Fibroblast of lung (primary cell): Measurements from ENCODE around the gene MPHOSPH6. TPM values are rescaled to one million over a fixed set of nuclear protein-coding genes. Genes with fewer than 3 reads are reported as not detected.

ENCODE experiments used
- DNase-seq, 2 donors: peaks; one replicate each; pipeline versions ENCODE4 v3.0.0 to v3.0.0-alpha.2; 2010; ENCODE audit warnings: low read depth in 2 of 2
- H2AFZ ChIP-seq: 2 replicates; pipeline ENCODE4 v1.5.1; 2012; ENCODE audit warnings: low read length, control low read depth, inconsistent platforms
- H3K27ac ChIP-seq: 2 replicates; pipeline ENCODE4 v1.5.1; 2011; ENCODE audit warnings: low read length, control low read depth; ENCODE audit not compliant: insufficient read depth
- H3K27me3 ChIP-seq: 2 replicates; pipeline ENCODE4 v1.5.1; 2011; ENCODE audit warnings: mild to moderate bottlenecking, low read length; ENCODE audit not compliant: control insufficient read depth, insufficient read depth
- H3K36me3 ChIP-seq: 2 replicates; pipeline ENCODE4 v1.5.1; 2011; ENCODE audit warnings: low read length; ENCODE audit not compliant: control insufficient read depth, insufficient read depth
- H3K4me1 ChIP-seq: 2 replicates; pipeline ENCODE4 v1.5.1; 2011; ENCODE audit warnings: low read length; ENCODE audit not compliant: control insufficient read depth, insufficient read depth; ENCODE audit errors: extremely low read depth
- H3K4me2 ChIP-seq: 2 replicates; pipeline ENCODE4 v1.5.1; 2011; ENCODE audit warnings: low read length, control low read depth; ENCODE audit not compliant: insufficient read depth; ENCODE audit errors: extremely low read depth
- H3K4me3 ChIP-seq, 4 experiments: fragments of 200-600 bp in 1 of 4; sonication (generic) in 1 of 4; replicated peaks in 1 of 4; 2 replicates each; pipeline ENCODE4 v1.5.1; 2011 to 2016; ENCODE audit warnings: low read length in 4 of 4, low read depth in 3 of 4, mild to moderate bottlenecking in 3 of 4, control low read depth in 2 of 4, inconsistent platforms in 1 of 4, mixed read lengths in 1 of 4; ENCODE audit not compliant: insufficient read depth in 1 of 4; ENCODE audit errors: control extremely low read depth in 1 of 4
- H3K79me2 ChIP-seq: 2 replicates; pipeline ENCODE4 v1.5.1; 2012; ENCODE audit warnings: mild to moderate bottlenecking, low read length, inconsistent platforms; ENCODE audit not compliant: control insufficient read depth, insufficient read depth
- H3K9ac ChIP-seq: 2 replicates; pipeline ENCODE4 v1.5.1; 2011; ENCODE audit warnings: mild to moderate bottlenecking, low read length, control low read depth; ENCODE audit not compliant: insufficient read depth
- H3K9me3 ChIP-seq: 2 replicates; pipeline ENCODE4 v1.5.1; 2012; ENCODE audit warnings: low read depth, low read length; ENCODE audit not compliant: control insufficient read depth, insufficient read depth
- H4K20me1 ChIP-seq: 2 replicates; pipeline ENCODE4 v1.5.1; 2011; ENCODE audit warnings: low read length; ENCODE audit not compliant: control insufficient read depth, insufficient read depth; ENCODE audit errors: extremely low read depth
- EZH2 ChIP-seq: IDR thresholded peaks from 2 replicates; pipeline ENCODE4 v1.5.1; 2012; ENCODE audit warnings: low read length, control low read depth, mild to moderate bottlenecking; ENCODE audit errors: missing control alignments
- polyA plus RNA-seq, 2 donors: library from polyadenylated mRNA; depleted of rRNA in 1 of 2; stranded (reverse) in 1 of 2; unstranded in 1 of 2; fragments of >200 nt; gene quantifications; 2 replicates each; pipeline ENCODE4 v1.2.1, GENCODE V29; 2011 to 2012; ENCODE audit warnings: missing spikeins in 1 of 2
- total RNA-seq: library from RNA; depleted of rRNA; stranded (reverse); fragments of >200 nt; gene quantifications from 2 replicates; pipeline ENCODE4 v1.2.1, GENCODE V29; 2014
- TF ChIP-seq, protein P1 (sequence below), 2 donors: IDR thresholded peaks in 1 of 2; conservative IDR thresholded peaks in 1 of 2; 1 replicate in 1 of 2; 2 replicates in 1 of 2; pipeline ENCODE4 v1.5.1; 2011 to 2012; ENCODE audit warnings: low read length in 2 of 2, control low read depth in 1 of 2, inconsistent platforms in 1 of 2, low read depth in 1 of 2, mild to moderate bottlenecking in 1 of 2

The MPHOSPH6 gene
- total and polyA plus RNA-seq, 2 donors (not counting 1 experiment from before 2014, with no cell fraction given): 30.4 to 36.5 TPM

DNA sequence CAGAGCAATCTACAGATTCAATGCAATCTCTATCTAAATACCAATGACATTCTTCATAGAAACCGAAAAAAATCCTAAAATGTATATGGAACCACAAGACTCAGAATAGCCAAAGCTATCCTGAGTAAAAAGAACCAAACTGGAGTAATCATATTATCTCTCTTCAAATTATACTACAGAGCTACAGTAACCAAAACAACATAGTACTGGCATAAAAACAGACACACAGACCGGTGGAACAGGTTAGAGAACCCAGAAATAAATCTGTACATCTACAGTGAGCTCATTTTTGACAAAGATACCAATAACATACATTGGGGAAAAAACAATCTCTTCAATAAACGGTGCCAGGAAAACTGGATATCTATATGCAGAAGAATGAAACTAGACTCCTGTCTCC, 45.4 kb downstream of the MPHOSPH6 start:
- Histone ChIP-seq H3K36me3 (no peaks in the 10 kb centered on the region), H3K4me2 (no peak overlapping the region), H3K79me2 (no peaks in the 10 kb centered on the region), H3K4me3 (no peak overlapping the region), H3K4me1 (no peaks in the 10 kb centered on the region), H2AFZ (no peak overlapping the region), H3K9ac (no peak overlapping the region), H3K27ac (no peak overlapping the region), H3K9me3 (no peaks in the 10 kb centered on the region), H3K27me3 (no peaks in the 10 kb centered on the region), H4K20me1 (no peaks in the 10 kb centered on the region)
- no peak for DNase-seq
- TF ChIP-seq, protein P1, sequence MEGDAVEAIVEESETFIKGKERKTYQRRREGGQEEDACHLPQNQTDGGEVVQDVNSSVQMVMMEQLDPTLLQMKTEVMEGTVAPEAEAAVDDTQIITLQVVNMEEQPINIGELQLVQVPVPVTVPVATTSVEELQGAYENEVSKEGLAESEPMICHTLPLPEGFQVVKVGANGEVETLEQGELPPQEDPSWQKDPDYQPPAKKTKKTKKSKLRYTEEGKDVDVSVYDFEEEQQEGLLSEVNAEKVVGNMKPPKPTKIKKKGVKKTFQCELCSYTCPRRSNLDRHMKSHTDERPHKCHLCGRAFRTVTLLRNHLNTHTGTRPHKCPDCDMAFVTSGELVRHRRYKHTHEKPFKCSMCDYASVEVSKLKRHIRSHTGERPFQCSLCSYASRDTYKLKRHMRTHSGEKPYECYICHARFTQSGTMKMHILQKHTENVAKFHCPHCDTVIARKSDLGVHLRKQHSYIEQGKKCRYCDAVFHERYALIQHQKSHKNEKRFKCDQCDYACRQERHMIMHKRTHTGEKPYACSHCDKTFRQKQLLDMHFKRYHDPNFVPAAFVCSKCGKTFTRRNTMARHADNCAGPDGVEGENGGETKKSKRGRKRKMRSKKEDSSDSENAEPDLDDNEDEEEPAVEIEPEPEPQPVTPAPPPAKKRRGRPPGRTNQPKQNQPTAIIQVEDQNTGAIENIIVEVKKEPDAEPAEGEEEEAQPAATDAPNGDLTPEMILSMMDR (conservative IDR thresholded peaks at IDR 0.05 in 1 of 2, IDR thresholded peaks at IDR 0.05 in 1 of 2; ENCODE audit: low read depth in 1 of 2, low read length in 2 of 2): no peak
- no peak for TF ChIP-seq EZH2

GRCh38 chr16:82119405-82119804, 50.6 kb downstream of the MPHOSPH6 start:
- Histone ChIP-seq H3K36me3 (no peaks in the 10 kb centered on the region), H3K79me2 (no peaks in the 10 kb centered on the region), H3K27ac (no peak overlapping the region), H3K4me1 (no peaks in the 10 kb centered on the region), H3K27me3 (no peaks in the 10 kb centered on the region), H3K4me3 (no peak overlapping the region), H4K20me1 (no peaks in the 10 kb centered on the region), H3K4me2 (no peak overlapping the region), H3K9ac (no peak overlapping the region), H2AFZ (no peak overlapping the region), H3K9me3 (no peaks in the 10 kb centered on the region)
- DNase-seq: no peak
- TF ChIP-seq, protein P1 (conservative IDR thresholded peaks at IDR 0.05 in 1 of 2, IDR thresholded peaks at IDR 0.05 in 1 of 2; ENCODE audit: low read depth in 1 of 2, low read length in 2 of 2): no peak
- TF ChIP-seq EZH2: no peak

DNA sequence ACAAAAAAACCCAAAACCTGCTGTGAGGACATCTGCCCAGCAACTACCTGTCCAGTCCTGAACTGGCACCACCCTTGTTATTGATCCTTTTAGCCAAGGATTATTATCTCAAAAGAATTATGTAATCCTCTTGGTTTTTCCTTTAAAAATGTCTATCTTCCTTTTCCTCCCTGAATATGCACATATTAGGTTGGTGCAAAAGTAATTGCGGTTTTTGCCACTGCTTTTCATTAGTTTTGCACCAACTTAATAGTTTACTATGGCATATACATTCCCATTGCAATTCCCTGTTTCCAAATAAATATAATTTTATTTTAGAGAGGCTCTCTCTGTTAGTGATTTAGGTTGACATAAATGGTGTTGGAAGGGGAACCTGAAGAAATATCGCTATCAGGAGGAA, 51.3 kb downstream of the MPHOSPH6 start:
- Histone ChIP-seq H3K4me1 (no peaks in the 10 kb centered on the region), H3K36me3 (no peaks in the 10 kb centered on the region), H2AFZ (no peak overlapping the region), H3K4me2 (no peak overlapping the region), H3K79me2 (no peaks in the 10 kb centered on the region), H3K4me3 (no peak overlapping the region), H3K9me3 (no peaks in the 10 kb centered on the region), H3K27ac (no peak overlapping the region), H3K9ac (no peak overlapping the region), H3K27me3 (no peaks in the 10 kb centered on the region), H4K20me1 (no peaks in the 10 kb centered on the region)
- no peak for DNase-seq
- TF ChIP-seq, protein P1 (conservative IDR thresholded peaks at IDR 0.05 in 1 of 2, IDR thresholded peaks at IDR 0.05 in 1 of 2; ENCODE audit: low read depth in 1 of 2, low read length in 2 of 2): no peak
- no peak for TF ChIP-seq EZH2
